Right lobe of liver (tissue), 4 donors: ENCODE measurements around the gene SAP30.

Source experiments
- POLR2A ChIP-seq: fragments of 450-650 bp; IDR thresholded peaks from one replicate; pipeline ENCODE4 v1.6.1; 2017; ENCODE audit warnings: antibody characterized with exemption, mild to moderate bottlenecking
- TF ChIP-seq, protein P1 (sequence below), 4 donors: fragments of 200-600 bp in 3 of 4; fragments of 450-650 bp in 1 of 4; IDR thresholded peaks; one replicate each; pipeline versions ENCODE4 v1.5.1 to v1.8.0; 2016 to 2022; ENCODE audit warnings: antibody characterized with exemption in 4 of 4, mild to moderate bottlenecking in 2 of 4
- donor health status: DM: no; HTN: no; CAD: no.
- donor health status: DM: no; HTN: no; CAD: no.
- donor health status: DM: no; HTN: yes; CAD: no.

DNA sequence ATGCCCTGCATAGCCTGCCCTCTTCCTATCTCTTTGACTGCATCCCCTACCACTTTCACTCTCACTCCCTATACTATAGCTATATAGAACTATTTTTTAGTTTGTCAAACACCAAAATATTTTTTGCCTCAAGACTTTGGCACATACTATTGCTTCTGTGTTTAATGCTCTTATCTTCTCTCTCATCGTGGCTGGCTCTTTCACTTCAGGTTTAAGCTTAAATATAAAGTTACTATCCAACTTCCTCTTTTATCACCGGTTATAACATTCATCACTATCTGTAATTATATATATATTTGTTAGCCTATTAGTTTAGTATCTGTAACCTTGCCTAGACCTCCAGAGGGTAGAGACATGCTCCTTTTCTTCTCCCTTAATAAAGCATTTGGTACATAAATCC lies 25.1 kb upstream of the SAP30 start:
- TF ChIP-seq, protein P1, sequence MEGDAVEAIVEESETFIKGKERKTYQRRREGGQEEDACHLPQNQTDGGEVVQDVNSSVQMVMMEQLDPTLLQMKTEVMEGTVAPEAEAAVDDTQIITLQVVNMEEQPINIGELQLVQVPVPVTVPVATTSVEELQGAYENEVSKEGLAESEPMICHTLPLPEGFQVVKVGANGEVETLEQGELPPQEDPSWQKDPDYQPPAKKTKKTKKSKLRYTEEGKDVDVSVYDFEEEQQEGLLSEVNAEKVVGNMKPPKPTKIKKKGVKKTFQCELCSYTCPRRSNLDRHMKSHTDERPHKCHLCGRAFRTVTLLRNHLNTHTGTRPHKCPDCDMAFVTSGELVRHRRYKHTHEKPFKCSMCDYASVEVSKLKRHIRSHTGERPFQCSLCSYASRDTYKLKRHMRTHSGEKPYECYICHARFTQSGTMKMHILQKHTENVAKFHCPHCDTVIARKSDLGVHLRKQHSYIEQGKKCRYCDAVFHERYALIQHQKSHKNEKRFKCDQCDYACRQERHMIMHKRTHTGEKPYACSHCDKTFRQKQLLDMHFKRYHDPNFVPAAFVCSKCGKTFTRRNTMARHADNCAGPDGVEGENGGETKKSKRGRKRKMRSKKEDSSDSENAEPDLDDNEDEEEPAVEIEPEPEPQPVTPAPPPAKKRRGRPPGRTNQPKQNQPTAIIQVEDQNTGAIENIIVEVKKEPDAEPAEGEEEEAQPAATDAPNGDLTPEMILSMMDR (IDR thresholded peaks at IDR 0.05), result no peak
- TF ChIP-seq POLR2A, result no peak
